Trophoblast cell (in vitro differentiated cells and primary cell): ENCODE data around the gene ADGRL4.

Source experiments
- DNase-seq, 2 donors: peaks; one replicate each; pipeline ENCODE4 v3.0.0-alpha.2; 2016
- H2AFZ ChIP-seq: 2 replicates; pipeline ENCODE4 v1.6.1; 2013; ENCODE audit warnings: low read length, moderate library complexity, mild to moderate bottlenecking; ENCODE audit not compliant: insufficient read depth, poor library complexity
- H2AK5ac ChIP-seq: 2 replicates; pipeline ENCODE4 v1.6.1; 2013; ENCODE audit warnings: mild to moderate bottlenecking, low read length
- H2BK120ac ChIP-seq: 2 replicates; pipeline ENCODE4 v1.6.1; 2013; ENCODE audit warnings: low read length, mild to moderate bottlenecking, moderate library complexity; ENCODE audit not compliant: insufficient read depth, poor library complexity
- H2BK12ac ChIP-seq: 2 replicates; pipeline ENCODE4 v1.6.1; 2013; ENCODE audit warnings: mild to moderate bottlenecking, low read length, moderate library complexity
- H2BK5ac ChIP-seq: 2 replicates; pipeline ENCODE4 v1.6.1; 2013; ENCODE audit warnings: low read length, low read depth, moderate library complexity, mild to moderate bottlenecking; ENCODE audit not compliant: poor library complexity
- H3K14ac ChIP-seq: 2 replicates; pipeline ENCODE4 v1.6.1; 2013; ENCODE audit warnings: mild to moderate bottlenecking, low read length
- H3K18ac ChIP-seq: 2 replicates; pipeline ENCODE4 v1.6.1; 2013; ENCODE audit warnings: mild to moderate bottlenecking, low read length
- H3K23ac ChIP-seq: 2 replicates; pipeline ENCODE4 v1.6.1; 2013; ENCODE audit warnings: low read length
- H3K27ac ChIP-seq: 2 replicates; pipeline ENCODE4 v1.5.1; 2013; ENCODE audit warnings: low read depth, mild to moderate bottlenecking, inconsistent platforms, low read length, moderate library complexity
- H3K27me3 ChIP-seq: 2 replicates; pipeline ENCODE4 v1.6.1; 2013; ENCODE audit warnings: inconsistent platforms, mild to moderate bottlenecking, low read length, moderate library complexity; ENCODE audit not compliant: insufficient read depth
- H3K36me3 ChIP-seq, 2 experiments: 1 replicate in 1 of 2; 2 replicates in 1 of 2; pipeline ENCODE4 v1.6.1; 2013; ENCODE audit warnings: low read length in 2 of 2, mild to moderate bottlenecking in 2 of 2, moderate library complexity in 1 of 2; ENCODE audit not compliant: insufficient read depth in 2 of 2, control insufficient read depth in 1 of 2
- H3K4ac ChIP-seq: 2 replicates; pipeline ENCODE4 v1.6.1; 2013; ENCODE audit warnings: low read depth, mild to moderate bottlenecking, low read length, moderate library complexity
- H3K4me1 ChIP-seq, 2 experiments: 1 replicate in 1 of 2; 2 replicates in 1 of 2; pipeline ENCODE4 v1.6.1; 2013; ENCODE audit warnings: low read length in 2 of 2, mild to moderate bottlenecking in 2 of 2, moderate library complexity in 1 of 2; ENCODE audit not compliant: insufficient read depth in 2 of 2, control insufficient read depth in 1 of 2
- H3K4me2 ChIP-seq: 2 replicates; pipeline ENCODE4 v1.6.1; 2013; ENCODE audit warnings: inconsistent platforms, mild to moderate bottlenecking, low read length, moderate library complexity
- H3K4me3 ChIP-seq: 2 replicates; pipeline ENCODE4 v1.5.1; 2013; ENCODE audit warnings: mild to moderate bottlenecking, low read depth, low read length, inconsistent platforms
- H3K79me1 ChIP-seq: one replicate; pipeline ENCODE4 v1.6.1; 2013; ENCODE audit warnings: low read length
- H3K79me2 ChIP-seq: 2 replicates; pipeline ENCODE4 v1.6.1; 2013; ENCODE audit warnings: low read length, mild to moderate bottlenecking; ENCODE audit not compliant: control insufficient read depth, insufficient read depth, poor library complexity
- H3K9ac ChIP-seq: 2 replicates; pipeline ENCODE4 v1.6.1; 2013; ENCODE audit warnings: mild to moderate bottlenecking, low read length
- H3K9me3 ChIP-seq: 2 replicates; pipeline ENCODE4 v1.6.1; 2013; ENCODE audit warnings: low read depth, mild to moderate bottlenecking, control low read depth, inconsistent platforms, low read length; ENCODE audit not compliant: insufficient read depth
- H4K12ac ChIP-seq: 2 replicates; pipeline ENCODE4 v1.6.1; 2013; ENCODE audit warnings: low read depth, mild to moderate bottlenecking, low read length, moderate library complexity
- H4K8ac ChIP-seq: 2 replicates; pipeline ENCODE4 v1.6.1; 2013; ENCODE audit warnings: low read depth, mild to moderate bottlenecking, low read length, moderate library complexity
- H4K91ac ChIP-seq: one replicate; pipeline ENCODE4 v1.6.1; 2013; ENCODE audit warnings: low read depth, mild to moderate bottlenecking, low read length, moderate library complexity
- WGBS: extraction: QIAGEN DNeasy Blood & Tissue Kit; methylation state at CpG from one replicate; pipeline ENCODE4 v1.1.7; 2013; ENCODE audit warnings: missing lambda C conversion rate; ENCODE audit not compliant: insufficient read length, insufficient coverage; ENCODE audit errors: extremely low coverage; 5-methylcytosine and 5-hydroxymethylcytosine counted together

Gene ADGRL4

DNA sequence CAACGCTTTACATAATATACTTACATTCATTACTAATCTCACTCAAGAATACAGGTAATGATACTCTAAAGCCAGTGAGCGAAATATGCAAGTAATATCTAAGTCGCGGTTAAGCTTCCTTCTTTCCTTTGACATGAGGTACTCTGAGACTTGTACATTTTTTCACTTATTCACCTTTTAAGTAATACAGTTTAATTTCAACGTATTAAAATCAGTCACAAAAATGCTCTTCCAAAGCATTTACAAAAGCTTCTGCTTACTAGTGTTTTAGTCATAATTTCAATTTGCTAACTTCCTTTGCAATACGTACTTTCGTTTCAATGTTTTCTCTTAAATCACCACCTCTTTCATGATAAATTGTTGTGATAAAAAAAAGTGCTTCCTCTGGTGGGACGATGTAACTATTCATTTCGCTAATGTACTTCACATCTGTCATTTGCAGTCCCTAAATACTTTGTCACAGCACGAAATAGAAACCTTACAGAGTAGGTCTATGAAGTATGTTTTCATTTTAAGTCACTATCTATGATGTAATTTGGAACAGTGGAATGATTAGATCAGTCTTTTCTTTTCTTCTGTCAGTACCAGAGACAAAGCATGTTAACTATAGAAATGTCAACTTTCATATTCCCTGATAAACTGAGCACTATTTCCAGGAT, 34.0 kb upstream of the ADGRL4 start:
- Histone ChIP-seq H3K18ac (no peak overlapping the region), H4K91ac (no peak overlapping the region), H2BK12ac (no peak overlapping the region), H2AFZ (no peak overlapping the region), H3K27ac (no peak overlapping the region), H3K23ac (no peak overlapping the region), H3K4ac (no peak overlapping the region), H3K79me2 (no peaks in the 10 kb centered on the region), H3K36me3 (peaks cover 0 to 2% of the 10 kb centered on the region in 2 experiments), H3K14ac (no peak overlapping the region), H4K12ac (no peak overlapping the region), H4K8ac (no peak overlapping the region), H3K4me2 (no peak overlapping the region), H3K4me1 (no peaks in the 10 kb centered on the region), H3K9ac (no peak overlapping the region), H3K27me3 (no peaks in the 10 kb centered on the region), H2BK5ac (no peak overlapping the region), H3K9me3 (peaks cover 6% of the 10 kb centered on the region), H2AK5ac (no peak overlapping the region), H3K79me1 (no peaks in the 10 kb centered on the region), H3K4me3 (no peak overlapping the region), H2BK120ac (no peak overlapping the region)
- WGBS = 100% methylated on average over 1 of the region's 10 CpGs
- DNase-seq = no peak

- Histone ChIP-seq H3K9ac (no peak overlapping the region), H3K23ac (no peak overlapping the region), H2BK120ac (no peak overlapping the region), H3K79me1 (no peaks in the 10 kb centered on the region), H3K27ac (no peak overlapping the region), H3K4me1 (no peaks in the 10 kb centered on the region), H3K4ac (no peak overlapping the region), H2BK5ac (no peak overlapping the region), H3K14ac (no peak overlapping the region), H4K91ac (no peak overlapping the region), H3K18ac (no peak overlapping the region), H3K9me3 (peaks cover 6% of the 10 kb centered on the region), H2BK12ac (no peak overlapping the region), H3K4me3 (no peak overlapping the region), H3K79me2 (no peaks in the 10 kb centered on the region), H3K4me2 (no peak overlapping the region), H4K8ac (no peak overlapping the region), H3K36me3 (peaks cover 0 to 2% of the 10 kb centered on the region in 2 experiments), H2AK5ac (no peak overlapping the region), H2AFZ (no peak overlapping the region), H3K27me3 (no peaks in the 10 kb centered on the region), H4K12ac (no peak overlapping the region)
- DNase-seq = no peak
- WGBS = no CpG with 5 or more reads among the region's 2 CpGs
These were observed 30.6 kb upstream of the ADGRL4 start for GRCh38 chr1:79037085-79037484.

GRCh38 chr1:79012500-79012899, 6.0 kb upstream of the ADGRL4 start:
- Histone ChIP-seq H3K14ac (no peak overlapping the region), H2BK5ac (no peak overlapping the region), H4K8ac (no peak overlapping the region), H2BK12ac (no peak overlapping the region), H3K18ac (no peak overlapping the region), H3K79me1 (no peaks in the 10 kb centered on the region), H3K4me3 (no peak overlapping the region), H2AFZ (no peak overlapping the region), H3K27ac (no peak overlapping the region), H3K4me2 (no peak overlapping the region), H2BK120ac (no peak overlapping the region), H3K79me2 (no peaks in the 10 kb centered on the region), H3K9ac (no peak overlapping the region), H3K36me3 (no peaks in the 10 kb centered on the region), H3K23ac (no peak overlapping the region), H4K12ac (no peak overlapping the region), H2AK5ac (no peak overlapping the region), H3K4ac (no peak overlapping the region), H3K9me3 (no peaks in the 10 kb centered on the region), H3K27me3 (no peaks in the 10 kb centered on the region), H3K4me1 (no peaks in the 10 kb centered on the region), H4K91ac (no peak overlapping the region)
- DNase-seq = no peak
- no CpG with 5 or more reads among the region's 2 CpGs for WGBS

- H4K91ac ChIP-seq = no peak overlapping the region
- no peaks in the 10 kb centered on the region for H3K27me3 ChIP-seq
- H2BK5ac ChIP-seq = no peak overlapping the region
- no peak overlapping the region for H3K27ac ChIP-seq
- H3K79me2 ChIP-seq = peaks cover 2% of the 10 kb centered on the region
- no peak overlapping the region for H2AFZ ChIP-seq
- H3K9me3 ChIP-seq = no peaks in the 10 kb centered on the region
- no peak for DNase-seq
- H3K9ac ChIP-seq = no peak overlapping the region
- no peaks in the 10 kb centered on the region for H3K36me3 ChIP-seq
- no peak overlapping the region for H3K4ac ChIP-seq
- H4K12ac ChIP-seq = no peak overlapping the region
- H3K4me2 ChIP-seq = no peak overlapping the region
- H3K14ac ChIP-seq = no peak overlapping the region
- H3K4me3 ChIP-seq = no peak overlapping the region
- no CpG with 5 or more reads among the region's 4 CpGs for WGBS
- H2AK5ac ChIP-seq = no peak overlapping the region
- H2BK12ac ChIP-seq = no peak overlapping the region
- H4K8ac ChIP-seq = no peak overlapping the region
- H3K4me1 ChIP-seq = peaks cover 2 to 5% of the 10 kb centered on the region in 2 experiments
- H2BK120ac ChIP-seq = no peak overlapping the region
- peaks cover 3% of the 10 kb centered on the region for H3K79me1 ChIP-seq
- H3K23ac ChIP-seq = no peak overlapping the region
- no peak overlapping the region for H3K18ac ChIP-seq
These were observed 4.1 kb upstream of the ADGRL4 start for GRCh38 chr1:79010589-79010988.
